ENCODE measurements around the gene TNNI2.

Gene TNNI2

GRCh38 chr11:1842149-1843097 is 3.6 kb downstream of the TNNI2 start:
- no peaks in the 10 kb centered on the region; the same call in 1 of the 2 replicates for H3K4me1 ChIP-seq (ENCODE audit: control insufficient read depth, insufficient read depth, low read length)

GRCh38 chr11:1843098-1843473 is 4.3 kb downstream of the TNNI2 start:
- DNase-seq (ENCODE audit: low read depth, low spot score): no peak
- Histone ChIP-seq H3K27ac (ENCODE audit: low read length) (no peak overlapping the region), H3K27me3 (ENCODE audit: control insufficient read depth, insufficient read depth, low read length) (no peaks in the 10 kb centered on the region), H3K9me3 (ENCODE audit: control insufficient read depth, insufficient read depth, low read length) (no peaks in the 10 kb centered on the region), H3K4me1 (ENCODE audit: control insufficient read depth, insufficient read depth, low read length) (no peaks in the 10 kb centered on the region; the same call in 1 of the 2 replicates), H3K4me3 (ENCODE audit: low read length) (no peak overlapping the region), H3K36me3 (ENCODE audit: control insufficient read depth, insufficient read depth, low read length) (no peaks in the 10 kb centered on the region)
- no CpG with 5 or more reads among the region's 11 CpGs for WGBS (ENCODE audit: insufficient coverage, insufficient read length)

More at GRCh38 chr11:1842149-1843097, 3.6 kb downstream of the TNNI2 start:
- no peaks in the 10 kb centered on the region for H3K36me3 ChIP-seq (ENCODE audit: control insufficient read depth, insufficient read depth, low read length)
- H3K27me3 ChIP-seq (ENCODE audit: control insufficient read depth, insufficient read depth, low read length): no peaks in the 10 kb centered on the region
- H3K4me3 ChIP-seq (ENCODE audit: low read length): no peak overlapping the region
- DNase-seq (ENCODE audit: low read depth, low spot score): no peak
- no peaks in the 10 kb centered on the region for H3K9me3 ChIP-seq (ENCODE audit: control insufficient read depth, insufficient read depth, low read length)
- H3K27ac ChIP-seq (ENCODE audit: low read length): no peak overlapping the region
- WGBS (ENCODE audit: insufficient coverage, insufficient read length): no CpG with 5 or more reads among the region's 29 CpGs

GRCh38 chr11:1843796-1844195 is 5.0 kb downstream of the TNNI2 start:
- no peak overlapping the region for H3K27ac ChIP-seq (ENCODE audit: low read length)
- H3K36me3 ChIP-seq (ENCODE audit: control insufficient read depth, insufficient read depth, low read length): no peaks in the 10 kb centered on the region
- no peak for DNase-seq (ENCODE audit: low read depth, low spot score)
- no peak overlapping the region for H3K4me3 ChIP-seq (ENCODE audit: low read length)
- H3K27me3 ChIP-seq (ENCODE audit: control insufficient read depth, insufficient read depth, low read length): no peaks in the 10 kb centered on the region
- no peaks in the 10 kb centered on the region; the same call in 1 of the 2 replicates for H3K4me1 ChIP-seq (ENCODE audit: control insufficient read depth, insufficient read depth, low read length)
- no peaks in the 10 kb centered on the region for H3K9me3 ChIP-seq (ENCODE audit: control insufficient read depth, insufficient read depth, low read length)
- no CpG with 5 or more reads among the region's 8 CpGs for WGBS (ENCODE audit: insufficient coverage, insufficient read length)

DNA sequence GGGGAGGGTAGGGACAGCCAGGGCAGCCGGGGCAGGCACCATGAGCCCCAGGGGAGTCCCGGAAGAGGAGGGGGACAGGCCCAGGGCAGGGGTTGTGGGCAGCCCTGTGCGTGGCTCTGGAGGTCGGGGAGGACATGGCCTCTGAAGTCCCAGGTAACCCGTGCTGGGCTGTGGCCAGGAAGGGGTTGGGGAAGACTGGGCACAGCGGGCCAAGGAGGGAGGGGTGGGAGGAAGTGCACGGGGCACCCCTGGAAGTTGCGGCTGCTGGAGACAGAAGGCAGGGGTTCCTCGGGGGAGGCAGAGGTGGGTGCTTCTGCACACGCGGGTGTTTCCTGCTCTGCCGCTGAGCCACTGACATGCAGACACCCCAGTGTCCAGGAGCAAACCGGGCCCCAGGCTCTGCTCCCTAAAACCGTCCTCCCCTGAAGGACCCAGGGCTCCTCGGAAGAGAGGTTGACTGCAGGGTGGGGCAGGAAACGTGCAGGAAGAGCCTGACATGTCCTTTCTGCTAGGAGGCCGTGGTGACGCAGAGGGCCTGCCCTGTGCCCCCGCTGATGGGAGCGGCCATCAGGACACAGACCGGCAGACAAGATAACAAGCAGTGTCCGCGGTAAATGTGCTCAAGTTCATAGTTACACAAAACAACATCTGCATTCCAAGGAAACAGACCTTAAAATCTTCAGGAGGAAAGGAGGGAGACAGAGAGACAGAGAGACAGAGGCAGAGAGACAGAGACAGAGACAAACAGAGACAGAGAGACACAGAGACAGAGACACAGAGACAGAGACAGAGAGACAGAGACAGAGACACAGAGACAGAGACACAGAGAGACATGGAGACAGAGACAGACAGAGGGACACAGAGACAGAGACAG is 5.7 kb downstream of the TNNI2 start:
- Histone ChIP-seq H3K27ac (ENCODE audit: low read length) (no peak overlapping the region), H3K9me3 (ENCODE audit: control insufficient read depth, insufficient read depth, low read length) (no peaks in the 10 kb centered on the region), H3K4me1 (ENCODE audit: control insufficient read depth, insufficient read depth, low read length) (no peaks in the 10 kb centered on the region; the same call in 1 of the 2 replicates), H3K27me3 (ENCODE audit: control insufficient read depth, insufficient read depth, low read length) (no peaks in the 10 kb centered on the region), H3K4me3 (ENCODE audit: low read length) (no peak overlapping the region), H3K36me3 (ENCODE audit: control insufficient read depth, insufficient read depth, low read length) (no peaks in the 10 kb centered on the region)
- no CpG with 5 or more reads among the region's 23 CpGs for WGBS (ENCODE audit: insufficient coverage, insufficient read length)
- DNase-seq (ENCODE audit: low read depth, low spot score): no peak

- no CpG with 5 or more reads among the region's 1 CpG for WGBS (ENCODE audit: insufficient coverage, insufficient read length)
- no peaks in the 10 kb centered on the region; the same call in 1 of the 2 replicates for H3K4me1 ChIP-seq (ENCODE audit: control insufficient read depth, insufficient read depth, low read length)
- H3K27ac ChIP-seq (ENCODE audit: low read length): no peak overlapping the region
- H3K4me3 ChIP-seq (ENCODE audit: low read length): no peak overlapping the region
- no peaks in the 10 kb centered on the region for H3K27me3 ChIP-seq (ENCODE audit: control insufficient read depth, insufficient read depth, low read length)
- H3K9me3 ChIP-seq (ENCODE audit: control insufficient read depth, insufficient read depth, low read length): no peaks in the 10 kb centered on the region
- H3K36me3 ChIP-seq (ENCODE audit: control insufficient read depth, insufficient read depth, low read length): no peaks in the 10 kb centered on the region
- no peak for DNase-seq (ENCODE audit: low read depth, low spot score)
Observed at GRCh38 chr11:1845095-1845429, 6.3 kb downstream of the TNNI2 start.

GRCh38 chr11:1845561-1846452 is 7.0 kb downstream of the TNNI2 start:
- WGBS (ENCODE audit: insufficient coverage, insufficient read length): no CpG with 5 or more reads among the region's 21 CpGs
- no peak overlapping the region for H3K4me3 ChIP-seq (ENCODE audit: low read length)
- no peak overlapping the region for H3K27ac ChIP-seq (ENCODE audit: low read length)
- H3K9me3 ChIP-seq (ENCODE audit: control insufficient read depth, insufficient read depth, low read length): no peaks in the 10 kb centered on the region
- no peaks in the 10 kb centered on the region for H3K36me3 ChIP-seq (ENCODE audit: control insufficient read depth, insufficient read depth, low read length)
- no peak for DNase-seq (ENCODE audit: low read depth, low spot score)
- H3K27me3 ChIP-seq (ENCODE audit: control insufficient read depth, insufficient read depth, low read length): no peaks in the 10 kb centered on the region
- H3K4me1 ChIP-seq (ENCODE audit: control insufficient read depth, insufficient read depth, low read length): no peaks in the 10 kb centered on the region; the same call in 1 of the 2 replicates

GRCh38 chr11:1846453-1846932 is 7.7 kb downstream of the TNNI2 start:
- WGBS (ENCODE audit: insufficient coverage, insufficient read length): no CpG with 5 or more reads among the region's 9 CpGs

GRCh38 chr11:1847006-1847735 is 8.4 kb downstream of the TNNI2 start:
- no peak overlapping the region for H3K27ac ChIP-seq (ENCODE audit: low read length)
- H3K9me3 ChIP-seq (ENCODE audit: control insufficient read depth, insufficient read depth, low read length): no peaks in the 10 kb centered on the region
- H3K4me1 ChIP-seq (ENCODE audit: control insufficient read depth, insufficient read depth, low read length): no peaks in the 10 kb centered on the region
- no peaks in the 10 kb centered on the region for H3K36me3 ChIP-seq (ENCODE audit: control insufficient read depth, insufficient read depth, low read length)
- no peaks in the 10 kb centered on the region for H3K27me3 ChIP-seq (ENCODE audit: control insufficient read depth, insufficient read depth, low read length)
- no peak for DNase-seq (ENCODE audit: low read depth, low spot score)
- H3K4me3 ChIP-seq (ENCODE audit: low read length): no peak overlapping the region
- no CpG with 5 or more reads among the region's 34 CpGs for WGBS (ENCODE audit: insufficient coverage, insufficient read length)

More at GRCh38 chr11:1846453-1846932, 7.7 kb downstream of the TNNI2 start:
- no peaks in the 10 kb centered on the region for H3K9me3 ChIP-seq (ENCODE audit: control insufficient read depth, insufficient read depth, low read length)
- no peaks in the 10 kb centered on the region for H3K27me3 ChIP-seq (ENCODE audit: control insufficient read depth, insufficient read depth, low read length)
- H3K4me3 ChIP-seq (ENCODE audit: low read length): no peak overlapping the region
- no peaks in the 10 kb centered on the region for H3K36me3 ChIP-seq (ENCODE audit: control insufficient read depth, insufficient read depth, low read length)
- no peak overlapping the region for H3K27ac ChIP-seq (ENCODE audit: low read length)
- DNase-seq (ENCODE audit: low read depth, low spot score): no peak
- H3K4me1 ChIP-seq (ENCODE audit: control insufficient read depth, insufficient read depth, low read length): no peaks in the 10 kb centered on the region

GRCh38 chr11:1847926-1848639 is 9.3 kb downstream of the TNNI2 start:
- H3K9me3 ChIP-seq (ENCODE audit: control insufficient read depth, insufficient read depth, low read length): no peaks in the 10 kb centered on the region
- no peaks in the 10 kb centered on the region for H3K36me3 ChIP-seq (ENCODE audit: control insufficient read depth, insufficient read depth, low read length)
- WGBS (ENCODE audit: insufficient coverage, insufficient read length): no CpG with 5 or more reads among the region's 18 CpGs
- DNase-seq (ENCODE audit: low read depth, low spot score): no peak
- no peaks in the 10 kb centered on the region for H3K4me1 ChIP-seq (ENCODE audit: control insufficient read depth, insufficient read depth, low read length)
- H3K4me3 ChIP-seq (ENCODE audit: low read length): no peak overlapping the region
- no peak overlapping the region for H3K27ac ChIP-seq (ENCODE audit: low read length)
- no peaks in the 10 kb centered on the region for H3K27me3 ChIP-seq (ENCODE audit: control insufficient read depth, insufficient read depth, low read length)
